Adrenal gland (tissue), 12 donors: ENCODE measurements around the gene UCK1. TPM values are rescaled to one million over a fixed set of nuclear protein-coding genes. Genes with fewer than 3 reads are reported as not detected.

Source experiments
- DNase-seq, 7 donors: peaks; one replicate each; pipeline ENCODE4 v3.0.0-alpha.2; 2019 to 2020
- H3K27ac ChIP-seq, 5 donors: fragments of 200-600 bp; sonication (generic) in 4 of 5; 1 replicate in 3 of 5; 2 replicates in 2 of 5; pipeline versions ENCODE4 v1.5.1 to v1.8.0; 2016 to 2020; ENCODE audit warnings: mild to moderate bottlenecking in 1 of 5
- H3K27me3 ChIP-seq: fragments of 200-600 bp; 2 replicates; pipeline ENCODE4 v1.8.0; 2021
- H3K36me3 ChIP-seq, 2 donors: fragments of 200-600 bp; replicated peaks in 1 of 2; 1 replicate in 1 of 2; 2 replicates in 1 of 2; pipeline versions ENCODE4 v1.5.1 to v1.8.0; 2018 to 2022
- H3K4me1 ChIP-seq, 2 donors: fragments of 200-600 bp; replicated peaks in 1 of 2; 1 replicate in 1 of 2; 2 replicates in 1 of 2; pipeline versions ENCODE4 v1.5.1 to v1.8.0; 2018 to 2021
- H3K4me3 ChIP-seq, 4 donors: fragments of 200-600 bp; sonication (generic) in 3 of 4; one replicate each; pipeline ENCODE4 v1.5.1; 2016 to 2018
- H3K9me3 ChIP-seq, 3 donors: fragments of 200-600 bp; sonication (generic) in 1 of 3; replicated peaks in 1 of 3; 1 replicate in 2 of 3; 2 replicates in 1 of 3; pipeline versions ENCODE4 v1.5.1 to v1.8.0; 2016 to 2021
- CTCF ChIP-seq, 6 experiments: fragments of 450-650 bp in 4 of 6; fragments of 200-600 bp in 2 of 6; sonication (generic) in 1 of 6; IDR thresholded peaks; 1 replicate in 5 of 6; 2 replicates in 1 of 6; pipeline versions ENCODE4 v1.5.1 to v1.8.0; 2016 to 2021; ENCODE audit warnings: antibody characterized with exemption in 6 of 6, mild to moderate bottlenecking in 2 of 6, moderate library complexity in 1 of 6
- POLR2A ChIP-seq, 2 donors: fragments of 450-650 bp; IDR thresholded peaks; one replicate each; pipeline ENCODE4 v1.6.1; 2017; ENCODE audit warnings: antibody characterized with exemption in 2 of 2, mild to moderate bottlenecking in 2 of 2, moderate library complexity in 1 of 2
- WGBS, 4 donors: extraction: QIAGEN DNeasy Blood & Tissue Kit in 2 of 4; methylation state at CpG; one replicate each; pipeline versions ENCODE4 v1.1.5 to v1.1.7; 2013 to 2017; 5-methylcytosine and 5-hydroxymethylcytosine counted together
- intact Hi-C, 2 donors: fragments of 100-400 bp; cut with DNase I; formaldehyde crosslinking; loops; one replicate each; pipeline versions ENCODE4 v1.14.1 to v1.15.0; 2022 to 2023
- polyA plus RNA-seq, 3 donors: library from polyadenylated mRNA; stranded (reverse); fragments of 200-250 nt in 2 of 3; fragments of 350-450 nt in 1 of 3; fragmentation: Illumina TruSeq in 1 of 3; extraction: RNeasy Lipid Tissue Mini Kit (QIAGEN cat#74804) in 1 of 3; gene quantifications; one replicate each; pipeline ENCODE4 v1.2.3, GENCODE V29; 2013 to 2014
- total RNA-seq, 9 donors: library from RNA; depleted of rRNA in 4 of 9; stranded (reverse); fragments of >200 nt in 4 of 9; fragments of 120-200 nt in 1 of 9; fragmentation: NEBNext Ultra II Directional in 1 of 9; extraction: Animal tissue kit (Norgen Biotek cat#: 25700) in 1 of 9; gene quantifications; one replicate each; pipeline versions ENCODE4 v1.1.0 to v1.2.4, GENCODE V29; 2013 to 2023
- donor health status: healthy with polysubstance abuse.
- donor health status: Bipolar disorder and iron deficiency.
- donor health status: DM: yes; HTN: yes; CAD: no.
- donor health status: DM: no; HTN: no; CAD: no.
- donor health status: DM: no; HTN: no; CAD: no.
- donor health status: DM: yes; HTN: yes; CAD: no.

The UCK1 gene
- total and polyA plus RNA-seq, 12 donors = 17.9 to 97.0 (median 34.7) TPM

- Histone ChIP-seq H3K36me3 (peaks cover 0 to 25% of the 10 kb centered on the region in 2 donors), H3K4me3 (no peak overlapping the region), H3K4me1 (no peaks in the 10 kb centered on the region), H3K9me3 (no peaks in the 10 kb centered on the region), H3K27me3 (no peaks in the 10 kb centered on the region), H3K27ac (no peak overlapping the region)
- WGBS, 4 donors = 93 to 96% (median 95%) methylated on average over 11 to 23 of the region's 23 CpGs
- no peak for TF ChIP-seq POLR2A (IDR thresholded peaks at IDR 0.05)
- TF ChIP-seq CTCF (IDR thresholded peaks at IDR 0.05) = no peak
- intact Hi-C loops = no loop called here
- DNase-seq = no peak
Measured at GRCh38 chr9:131575946-131576853, 45.1 kb upstream of the UCK1 start.

DNA sequence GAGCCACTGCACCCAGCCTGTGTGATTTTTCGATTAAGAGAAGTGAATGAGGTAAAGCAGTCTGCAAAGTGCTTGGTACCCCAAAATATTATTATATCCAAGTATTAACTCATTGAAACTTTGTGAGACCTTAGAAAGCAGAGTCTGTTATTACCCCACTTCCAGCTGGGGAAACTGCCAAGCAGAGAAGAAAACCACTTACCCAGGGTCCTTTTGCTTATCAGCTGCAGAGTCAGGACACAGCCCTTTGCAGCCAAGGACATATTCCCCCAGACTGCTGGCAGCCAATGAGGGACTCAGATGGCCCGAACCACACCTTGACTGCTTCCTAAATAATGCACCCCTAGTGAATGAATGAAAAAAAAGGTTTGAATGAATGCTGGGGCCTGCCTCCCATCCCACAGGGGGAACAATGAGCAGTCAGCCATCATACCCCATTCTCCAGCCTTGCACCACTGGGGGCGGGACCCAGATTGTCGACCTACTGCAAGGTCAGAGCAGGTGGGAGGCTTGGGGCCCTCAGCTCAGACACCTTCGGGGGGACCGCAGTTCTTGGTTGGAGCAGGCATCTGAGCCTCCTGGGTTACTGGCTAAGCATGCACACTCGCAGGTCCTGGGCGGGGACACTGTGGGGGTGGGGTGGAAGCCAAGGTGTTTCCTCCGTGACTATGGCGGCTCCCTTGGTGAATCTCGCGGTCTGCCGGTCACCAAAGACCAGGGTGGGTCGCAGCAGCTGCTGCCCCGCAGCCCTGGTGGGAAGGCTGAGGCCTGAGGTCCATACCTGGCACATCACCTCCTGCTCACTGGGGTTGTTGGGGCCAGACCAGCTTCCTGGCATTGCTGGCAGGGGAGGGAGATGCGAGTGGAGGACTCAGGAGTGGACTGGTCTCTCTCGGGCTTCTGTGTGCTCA lies 43.9 kb upstream of the UCK1 start:
- no peak for DNase-seq
- H3K4me3 ChIP-seq = no peak overlapping the region
- no peak overlapping the region for H3K27ac ChIP-seq
- H3K27me3 ChIP-seq = no peaks in the 10 kb centered on the region
- WGBS, 4 donors = 73 to 87% (median 82%) methylated on average over 5 to 17 of the region's 17 CpGs
- TF ChIP-seq CTCF (IDR thresholded peaks at IDR 0.05) = no peak
- TF ChIP-seq POLR2A (IDR thresholded peaks at IDR 0.05) = no peak
- intact Hi-C loops = no loop called here
- H3K4me1 ChIP-seq = no peaks in the 10 kb centered on the region
- no peaks in the 10 kb centered on the region for H3K9me3 ChIP-seq
- H3K36me3 ChIP-seq = peaks cover 0 to 15% of the 10 kb centered on the region in 2 donors

DNA sequence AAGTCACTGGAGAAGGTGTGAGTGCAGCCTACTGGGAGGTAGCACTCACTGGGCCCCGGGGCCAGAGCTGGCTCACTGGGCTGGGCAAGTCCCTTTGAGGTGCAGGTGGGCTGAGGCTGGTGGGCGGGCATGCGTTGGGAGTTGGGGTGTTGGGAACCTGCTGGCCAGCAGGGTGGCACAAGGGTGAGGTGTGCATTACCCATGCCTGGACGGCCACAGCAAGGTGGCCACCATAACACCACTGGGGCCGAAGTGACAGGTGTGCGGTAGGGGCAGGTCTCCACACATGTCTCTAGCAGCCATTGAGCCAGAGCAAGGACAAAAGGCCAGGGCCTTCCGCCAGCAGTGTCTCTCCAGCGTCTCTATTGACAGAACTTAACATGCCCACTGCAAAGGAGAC lies 36.8 kb upstream of the UCK1 start:
- whole genome bisulfite sequencing, 4 donors = 86 to 97% (median 95%) methylated on average over 6 to 8 of the region's 8 CpGs
- no peaks in the 10 kb centered on the region for H3K36me3 ChIP-seq
- no peak overlapping the region for H3K27ac ChIP-seq
- no peaks in the 10 kb centered on the region for H3K9me3 ChIP-seq
- TF ChIP-seq POLR2A (IDR thresholded peaks at IDR 0.05) (no peak), CTCF (IDR thresholded peaks at IDR 0.05) (no peak)
- intact Hi-C loops = no loop called here
- H3K4me1 ChIP-seq = no peaks in the 10 kb centered on the region
- no peak for DNase-seq
- no peak overlapping the region for H3K4me3 ChIP-seq
- no peaks in the 10 kb centered on the region for H3K27me3 ChIP-seq

DNA sequence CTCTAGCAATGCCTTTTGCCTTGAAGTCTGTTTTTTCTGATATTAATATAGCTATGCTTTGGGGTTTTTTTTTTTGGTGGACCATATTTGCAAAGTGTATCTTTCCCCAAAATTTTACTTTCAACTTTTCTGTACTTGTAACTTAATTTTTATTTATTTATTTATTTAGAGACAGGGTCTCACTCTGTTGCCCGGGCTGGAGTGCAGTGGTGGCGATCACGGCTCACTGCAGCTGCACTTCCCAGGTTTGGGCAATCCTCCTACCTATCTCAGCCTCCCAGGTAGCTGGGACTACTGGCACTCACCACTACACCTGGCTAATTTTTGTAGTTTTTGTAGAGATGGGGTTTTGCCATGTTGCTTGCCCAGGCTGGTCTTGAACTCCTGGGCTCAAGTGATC lies 35.1 kb upstream of the UCK1 start:
- DNase-seq = no peak
- no peaks in the 10 kb centered on the region for H3K36me3 ChIP-seq
- H3K27ac ChIP-seq = no peak overlapping the region
- no peaks in the 10 kb centered on the region for H3K27me3 ChIP-seq
- no peaks in the 10 kb centered on the region for H3K9me3 ChIP-seq
- H3K4me1 ChIP-seq = no peaks in the 10 kb centered on the region
- TF ChIP-seq CTCF (IDR thresholded peaks at IDR 0.05) (no peak), POLR2A (IDR thresholded peaks at IDR 0.05) (no peak)
- intact Hi-C loops = no loop called here
- H3K4me3 ChIP-seq = no peak overlapping the region
- WGBS, 4 donors = 96 to 100% (median 98%) methylated on average over 3 of the region's 3 CpGs
